ENCODE data around the gene PLB1. TPM values are rescaled to one million over a fixed set of nuclear protein-coding genes. Genes with fewer than 3 reads are reported as not detected.

PLB1 gene
- total RNA-seq, 1 donor from 2014 or later, result 2.5 TPM

Small RNA genes within 50 kb of the gene (small RNA-seq; reads per million reads assigned to genes)
- gene RNA5SP89 (not detected), gene SNRPGP7 (not detected)

Other genes starting within 250 kb of the PLB1 start
- gene FOSL2, start 103.2 kb upstream of the PLB1 start, total RNA-seq, result 213 TPM